ENCODE results near the gene ZNF224.
A peak's percentile ranks its signal among the peaks of the same experiment; 100 is the strongest.

ZNF224 gene

GRCh38 chr19:44076325-44076724 lies 17.8 kb upstream of the ZNF224 start:
- TF ChIP-seq CTCF (IDR thresholded peaks at IDR 0.05) = no peak
- no peak overlapping the region for H3K4me3 Mint-ChIP-seq
- H3K4me1 Mint-ChIP-seq = peaks cover 20% of the 10 kb centered on the region
- no peak overlapping the region for H3K27ac Mint-ChIP-seq
- peaks cover 66% of the 10 kb centered on the region for H3K36me3 Mint-ChIP-seq (ENCODE audit: low read depth)
- DNase-seq = no peak
- H3K27me3 Mint-ChIP-seq (ENCODE audit: low read depth, poor library complexity) = peaks cover 5% of the 10 kb centered on the region
- H3K9me3 Mint-ChIP-seq = peaks cover 39% of the 10 kb centered on the region

GRCh38 chr19:44092108-44092507 lies 2.1 kb upstream of the ZNF224 start:
- no peak overlapping the region for H3K27ac Mint-ChIP-seq
- peaks cover 24% of the 10 kb centered on the region for H3K36me3 Mint-ChIP-seq (ENCODE audit: low read depth)
- H3K4me3 Mint-ChIP-seq = no peak overlapping the region
- H3K4me1 Mint-ChIP-seq = peaks cover 14% of the 10 kb centered on the region
- TF ChIP-seq CTCF (IDR thresholded peaks at IDR 0.05) = no peak
- no peak for DNase-seq
- peaks cover 19% of the 10 kb centered on the region for H3K27me3 Mint-ChIP-seq (ENCODE audit: low read depth, poor library complexity)
- peaks cover 5% of the 10 kb centered on the region for H3K9me3 Mint-ChIP-seq

- H3K27me3 Mint-ChIP-seq (ENCODE audit: low read depth, poor library complexity) = no peaks in the 10 kb centered on the region
- no peak overlapping the region for H3K27ac Mint-ChIP-seq
- peaks cover 9% of the 10 kb centered on the region for H3K4me1 Mint-ChIP-seq
- DNase-seq = no peak
- TF ChIP-seq CTCF (IDR thresholded peaks at IDR 0.05) = no peak
- H3K36me3 Mint-ChIP-seq (ENCODE audit: low read depth) = peaks cover 94% of the 10 kb centered on the region
- no peak overlapping the region for H3K4me3 Mint-ChIP-seq
- peaks cover 91% of the 10 kb centered on the region for H3K9me3 Mint-ChIP-seq
These were observed 13.6 kb downstream of the ZNF224 start for GRCh38 chr19:44107751-44108150.

- H3K36me3 Mint-ChIP-seq (ENCODE audit: low read depth) = peaks cover 77% of the 10 kb centered on the region
- peaks cover 19% of the 10 kb centered on the region for H3K4me1 Mint-ChIP-seq
- DNase-seq = no peak
- H3K9me3 Mint-ChIP-seq = peaks cover 75% of the 10 kb centered on the region
- H3K27me3 Mint-ChIP-seq (ENCODE audit: low read depth, poor library complexity) = peaks cover 4% of the 10 kb centered on the region
- H3K4me3 Mint-ChIP-seq = no peak overlapping the region
- H3K27ac Mint-ChIP-seq = no peak overlapping the region
- no peak for TF ChIP-seq CTCF (IDR thresholded peaks at IDR 0.05)
These were observed 15.3 kb downstream of the ZNF224 start for GRCh38 chr19:44109458-44109857.

GRCh38 chr19:44111910-44112463 lies 17.8 kb downstream of the ZNF224 start:
- H3K36me3 Mint-ChIP-seq (ENCODE audit: low read depth) = peaks cover 71% of the 10 kb centered on the region
- DNase-seq = peak; percentile 54
- H3K27me3 Mint-ChIP-seq (ENCODE audit: low read depth, poor library complexity) = peaks cover 8% of the 10 kb centered on the region
- TF ChIP-seq CTCF (IDR thresholded peaks at IDR 0.05) = no peak
- peak overlapping the region; percentile 99 for H3K4me3 Mint-ChIP-seq
- peak overlapping the region; percentile 49 for H3K27ac Mint-ChIP-seq
- peaks cover 29% of the 10 kb centered on the region for H3K4me1 Mint-ChIP-seq
- H3K9me3 Mint-ChIP-seq = peaks cover 57% of the 10 kb centered on the region

GRCh38 chr19:44112802-44113137 lies 18.6 kb downstream of the ZNF224 start:
- Mint-ChIP-seq H3K9me3 (peaks cover 49% of the 10 kb centered on the region), H3K4me3 (peak overlapping the region; percentile 99), H3K27ac (peak overlapping the region; percentile 94), H3K4me1 (peaks cover 29% of the 10 kb centered on the region), H3K27me3 (ENCODE audit: low read depth, poor library complexity) (peaks cover 8% of the 10 kb centered on the region), H3K36me3 (ENCODE audit: low read depth) (peaks cover 69% of the 10 kb centered on the region)
- TF ChIP-seq CTCF (IDR thresholded peaks at IDR 0.05) = no peak
- DNase-seq = no peak

Data from nephron progenitor cell (in vitro differentiated cells).